Measurements from ENCODE around the gene TIMP4.

DNA sequence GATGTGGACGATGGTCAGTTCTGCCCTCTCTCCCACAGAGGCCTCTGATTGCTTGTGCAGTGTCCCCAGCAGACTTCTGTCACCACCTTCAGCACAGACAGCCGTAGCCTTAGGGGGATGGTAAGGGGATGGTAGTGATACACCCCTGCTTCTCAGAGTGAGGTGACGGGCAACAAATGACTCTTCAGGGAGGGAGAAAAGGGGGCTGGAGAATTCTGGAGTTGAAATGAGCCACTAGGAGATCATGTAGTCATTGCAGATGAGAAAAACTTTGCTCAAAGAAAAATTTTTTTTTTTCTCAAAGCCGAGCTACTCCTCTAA is 29.6 kb upstream of the TIMP4 start:
- TF ChIP-seq YY1 (IDR thresholded peaks at IDR 0.05), result no peak
- no peak for TF ChIP-seq RXRA (IDR thresholded peaks at IDR 0.05)
- TF ChIP-seq, protein P1, sequence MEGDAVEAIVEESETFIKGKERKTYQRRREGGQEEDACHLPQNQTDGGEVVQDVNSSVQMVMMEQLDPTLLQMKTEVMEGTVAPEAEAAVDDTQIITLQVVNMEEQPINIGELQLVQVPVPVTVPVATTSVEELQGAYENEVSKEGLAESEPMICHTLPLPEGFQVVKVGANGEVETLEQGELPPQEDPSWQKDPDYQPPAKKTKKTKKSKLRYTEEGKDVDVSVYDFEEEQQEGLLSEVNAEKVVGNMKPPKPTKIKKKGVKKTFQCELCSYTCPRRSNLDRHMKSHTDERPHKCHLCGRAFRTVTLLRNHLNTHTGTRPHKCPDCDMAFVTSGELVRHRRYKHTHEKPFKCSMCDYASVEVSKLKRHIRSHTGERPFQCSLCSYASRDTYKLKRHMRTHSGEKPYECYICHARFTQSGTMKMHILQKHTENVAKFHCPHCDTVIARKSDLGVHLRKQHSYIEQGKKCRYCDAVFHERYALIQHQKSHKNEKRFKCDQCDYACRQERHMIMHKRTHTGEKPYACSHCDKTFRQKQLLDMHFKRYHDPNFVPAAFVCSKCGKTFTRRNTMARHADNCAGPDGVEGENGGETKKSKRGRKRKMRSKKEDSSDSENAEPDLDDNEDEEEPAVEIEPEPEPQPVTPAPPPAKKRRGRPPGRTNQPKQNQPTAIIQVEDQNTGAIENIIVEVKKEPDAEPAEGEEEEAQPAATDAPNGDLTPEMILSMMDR (IDR thresholded peaks at IDR 0.05; ENCODE audit: low read depth, low read length, missing input control), result no peak
- TF ChIP-seq, protein P2, sequence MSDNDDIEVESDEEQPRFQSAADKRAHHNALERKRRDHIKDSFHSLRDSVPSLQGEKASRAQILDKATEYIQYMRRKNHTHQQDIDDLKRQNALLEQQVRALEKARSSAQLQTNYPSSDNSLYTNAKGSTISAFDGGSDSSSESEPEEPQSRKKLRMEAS (IDR thresholded peaks at IDR 0.05), result no peak

Measured in liver (tissue), 3 donors.